NCI-H2227 (cell line): ENCODE measurements around the gene CNTN2.

Experiments
- DNase-seq: peaks from one replicate; lab custom pipeline; 2025; ENCODE audit not compliant: unreplicated experiment; lab: John Stamatoyannopoulos, UW

CNTN2 gene

GRCh38 chr1:205054013-205054412 is 11.0 kb downstream of the CNTN2 start:
- DNase-seq: no peak

GRCh38 chr1:205056188-205056611 is 13.2 kb downstream of the CNTN2 start:
- DNase-seq: peak; percentile 84

GRCh38 chr1:205056956-205057568 is 14.1 kb downstream of the CNTN2 start:
- no peak for DNase-seq

- no peak for DNase-seq
Observed at GRCh38 chr1:205057808-205058575, 15.0 kb downstream of the CNTN2 start.

GRCh38 chr1:205058853-205059252 is 15.8 kb downstream of the CNTN2 start:
- no peak for DNase-seq

GRCh38 chr1:205059660-205060059 is 16.6 kb downstream of the CNTN2 start:
- no peak for DNase-seq

- DNase-seq: no peak
Observed at GRCh38 chr1:205060746-205061145, 17.7 kb downstream of the CNTN2 start.

GRCh38 chr1:205061227-205061626 is 18.2 kb downstream of the CNTN2 start:
- no peak for DNase-seq

GRCh38 chr1:205061665-205062069 is 18.7 kb downstream of the CNTN2 start:
- peak; percentile 92 for DNase-seq

- DNase-seq: no peak
Observed at GRCh38 chr1:205062319-205062718, 19.3 kb downstream of the CNTN2 start.

GRCh38 chr1:205062895-205063294 is 19.9 kb downstream of the CNTN2 start:
- DNase-seq: no peak

- DNase-seq: no peak
Observed at GRCh38 chr1:205064301-205064700, 21.3 kb downstream of the CNTN2 start.

- DNase-seq: no peak
Observed at GRCh38 chr1:205064741-205065316, 21.8 kb downstream of the CNTN2 start.

GRCh38 chr1:205065666-205066065 is 22.7 kb downstream of the CNTN2 start:
- DNase-seq: no peak

GRCh38 chr1:205066141-205066818 is 23.3 kb downstream of the CNTN2 start:
- no peak for DNase-seq

GRCh38 chr1:205067031-205067430 is 24.0 kb downstream of the CNTN2 start:
- no peak for DNase-seq

GRCh38 chr1:205068001-205068400 is 25.0 kb downstream of the CNTN2 start:
- no peak for DNase-seq

GRCh38 chr1:205068457-205069040 is 25.5 kb downstream of the CNTN2 start:
- no peak for DNase-seq

- DNase-seq: no peak
Observed at GRCh38 chr1:205069371-205070125, 26.5 kb downstream of the CNTN2 start.

- no peak for DNase-seq
Observed at GRCh38 chr1:205071028-205071409, 28.0 kb downstream of the CNTN2 start.

GRCh38 chr1:205071801-205072200 is 28.8 kb downstream of the CNTN2 start:
- no peak for DNase-seq
